Activated CD4-positive, alpha-beta T cell treated with anti-CD3 and anti-CD28 coated beads, Interleukin-2, amount 50 U/mL, for 4 hours (primary cell): Measurements from ENCODE around the gene GLI3.

ENCODE experiments used
- DNase-seq, 2 experiments: peaks; one replicate each; pipeline ENCODE4 v3.0.0-alpha.2; 2020

The GLI3 gene

GRCh38 chr7:42135728-42136127 is 101.3 kb downstream of the GLI3 start:
- DNase-seq, result no peak

- no peak for DNase-seq
These were observed 102.6 kb downstream of the GLI3 start for GRCh38 chr7:42134276-42134876.

- DNase-seq, result no peak
These were observed 103.7 kb downstream of the GLI3 start for GRCh38 chr7:42133321-42133720.

- no peak for DNase-seq
These were observed 108.3 kb downstream of the GLI3 start for GRCh38 chr7:42128703-42129102.

- no peak for DNase-seq
These were observed 109.8 kb downstream of the GLI3 start for GRCh38 chr7:42127232-42127622.

- DNase-seq, result no peak
These were observed 110.4 kb downstream of the GLI3 start for GRCh38 chr7:42126475-42127231.

GRCh38 chr7:42125321-42125720 is 111.7 kb downstream of the GLI3 start:
- DNase-seq, result no peak

- no peak for DNase-seq
These were observed 113.3 kb downstream of the GLI3 start for GRCh38 chr7:42123716-42124115.

GRCh38 chr7:42120191-42120590 is 116.8 kb downstream of the GLI3 start:
- no peak for DNase-seq

- DNase-seq, result no peak
These were observed 119.8 kb downstream of the GLI3 start for GRCh38 chr7:42117201-42117600.

GRCh38 chr7:42115795-42116194 is 121.2 kb downstream of the GLI3 start:
- DNase-seq, result no peak

GRCh38 chr7:42110333-42110732 is 126.7 kb downstream of the GLI3 start:
- no peak for DNase-seq

- no peak for DNase-seq
These were observed 128.0 kb downstream of the GLI3 start for GRCh38 chr7:42108803-42109528.

- DNase-seq, result no peak
These were observed 129.3 kb downstream of the GLI3 start for GRCh38 chr7:42107484-42108240.

- no peak for DNase-seq
These were observed 130.4 kb downstream of the GLI3 start for GRCh38 chr7:42106562-42106961.

- DNase-seq, result no peak
These were observed 131.3 kb downstream of the GLI3 start for GRCh38 chr7:42105554-42106358.

GRCh38 chr7:42104694-42105093 is 132.3 kb downstream of the GLI3 start:
- DNase-seq, result no peak

- DNase-seq, result no peak
These were observed 132.8 kb downstream of the GLI3 start for GRCh38 chr7:42104231-42104630.

- no peak for DNase-seq
These were observed 133.6 kb downstream of the GLI3 start for GRCh38 chr7:42103456-42103855.

- no peak for DNase-seq
These were observed 134.0 kb downstream of the GLI3 start for GRCh38 chr7:42103020-42103419.

GRCh38 chr7:42102301-42102700 is 134.7 kb downstream of the GLI3 start:
- no peak for DNase-seq

GRCh38 chr7:42100156-42100508 is 136.9 kb downstream of the GLI3 start:
- no peak for DNase-seq
